PC-3 (cell line): ENCODE measurements around the gene HHATL.

Experiments
- EZH2 ChIP-seq: fragments of 300-600 bp; sonication (generic); IDR thresholded peaks from one replicate; pipeline ENCODE4 v1.6.1; 2017; ENCODE audit warnings: antibody characterized with exemption, mild to moderate bottlenecking, low read length; ENCODE audit not compliant: unreplicated experiment
- EZH2phosphoT487 ChIP-seq: fragments of 300-600 bp; sonication (generic); IDR thresholded peaks from 2 replicates; pipeline ENCODE4 v1.6.1; 2018; ENCODE audit warnings: mild to moderate bottlenecking, antibody characterized with exemption, low read length, borderline replicate concordance
- TF ChIP-seq, protein P1 (sequence below): fragments of 300-600 bp; sonication (generic); conservative IDR thresholded peaks from 2 replicates; pipeline ENCODE4 v1.5.1; 2017; ENCODE audit warnings: antibody characterized with exemption, low read depth, mild to moderate bottlenecking, low read length

DNA sequence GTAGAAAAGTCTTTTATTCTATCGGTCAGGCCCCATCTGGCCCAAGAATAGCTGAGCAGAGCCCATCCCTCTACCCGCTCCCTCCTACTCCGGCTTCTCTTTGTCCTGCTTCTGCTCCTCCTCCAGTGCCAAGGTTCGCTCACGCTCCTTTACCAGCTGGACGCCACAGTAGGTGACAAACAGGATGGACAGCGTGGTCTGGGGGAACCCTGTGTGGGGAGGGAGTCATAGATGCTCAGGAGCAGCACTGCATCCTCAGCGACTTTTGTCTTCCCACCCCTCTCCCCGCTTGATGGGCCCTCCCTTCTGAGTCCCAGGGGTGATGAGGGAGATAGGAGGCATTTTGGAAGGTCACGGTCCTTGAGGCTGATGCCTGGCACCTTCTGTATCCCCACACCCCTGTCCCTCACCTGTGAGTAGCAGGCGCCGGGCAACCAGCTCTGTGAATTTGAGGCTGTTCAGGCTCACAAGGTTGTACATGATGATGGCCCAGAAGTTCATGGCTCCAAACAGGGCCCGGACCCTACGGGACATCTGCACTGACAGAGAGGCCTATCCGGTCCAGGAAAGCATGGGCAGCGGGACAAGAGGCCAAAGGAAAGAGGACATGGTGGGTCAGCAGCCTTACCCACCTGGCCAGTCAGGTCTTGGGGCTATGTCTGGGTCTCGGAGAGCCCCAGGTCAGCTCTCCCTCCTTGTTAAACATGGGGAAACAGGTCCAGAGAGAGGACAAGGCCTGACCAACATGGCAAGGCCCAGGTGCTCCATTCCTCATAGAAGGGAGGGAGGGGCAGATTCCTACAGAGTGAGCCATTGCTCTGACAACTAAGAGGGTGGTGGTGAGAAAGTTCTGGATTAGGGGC is 9.7 kb downstream of the HHATL start:
- TF ChIP-seq, protein P1, sequence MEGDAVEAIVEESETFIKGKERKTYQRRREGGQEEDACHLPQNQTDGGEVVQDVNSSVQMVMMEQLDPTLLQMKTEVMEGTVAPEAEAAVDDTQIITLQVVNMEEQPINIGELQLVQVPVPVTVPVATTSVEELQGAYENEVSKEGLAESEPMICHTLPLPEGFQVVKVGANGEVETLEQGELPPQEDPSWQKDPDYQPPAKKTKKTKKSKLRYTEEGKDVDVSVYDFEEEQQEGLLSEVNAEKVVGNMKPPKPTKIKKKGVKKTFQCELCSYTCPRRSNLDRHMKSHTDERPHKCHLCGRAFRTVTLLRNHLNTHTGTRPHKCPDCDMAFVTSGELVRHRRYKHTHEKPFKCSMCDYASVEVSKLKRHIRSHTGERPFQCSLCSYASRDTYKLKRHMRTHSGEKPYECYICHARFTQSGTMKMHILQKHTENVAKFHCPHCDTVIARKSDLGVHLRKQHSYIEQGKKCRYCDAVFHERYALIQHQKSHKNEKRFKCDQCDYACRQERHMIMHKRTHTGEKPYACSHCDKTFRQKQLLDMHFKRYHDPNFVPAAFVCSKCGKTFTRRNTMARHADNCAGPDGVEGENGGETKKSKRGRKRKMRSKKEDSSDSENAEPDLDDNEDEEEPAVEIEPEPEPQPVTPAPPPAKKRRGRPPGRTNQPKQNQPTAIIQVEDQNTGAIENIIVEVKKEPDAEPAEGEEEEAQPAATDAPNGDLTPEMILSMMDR = no peak
- TF ChIP-seq EZH2 = no peak
- no peak for TF ChIP-seq EZH2phosphoT487
